22Rv1 (cell line): ENCODE measurements around the gene NCLN.
A peak's percentile ranks its signal among the peaks of the same experiment; 100 is the strongest.
"Not testable (repeated sequence)": the region's sequence is repeated elsewhere in the genome, so short reads cannot be mapped to it uniquely, and the experiment has no call there.

Experiments
- H3K27ac ChIP-seq: fragments of 450-650 bp; 2 replicates; pipeline ENCODE4 v1.5.1; 2017
- ZFX ChIP-seq: fragments of 450-650 bp; IDR thresholded peaks from 2 replicates; pipeline ENCODE4 v1.6.1; 2017; ENCODE audit warnings: antibody characterized with exemption, borderline replicate concordance
- TF ChIP-seq, protein P1 (sequence below): fragments of 450-650 bp; IDR thresholded peaks from 2 replicates; pipeline ENCODE4 v1.5.1; 2017; ENCODE audit warnings: mild to moderate bottlenecking

NCLN gene

DNA sequence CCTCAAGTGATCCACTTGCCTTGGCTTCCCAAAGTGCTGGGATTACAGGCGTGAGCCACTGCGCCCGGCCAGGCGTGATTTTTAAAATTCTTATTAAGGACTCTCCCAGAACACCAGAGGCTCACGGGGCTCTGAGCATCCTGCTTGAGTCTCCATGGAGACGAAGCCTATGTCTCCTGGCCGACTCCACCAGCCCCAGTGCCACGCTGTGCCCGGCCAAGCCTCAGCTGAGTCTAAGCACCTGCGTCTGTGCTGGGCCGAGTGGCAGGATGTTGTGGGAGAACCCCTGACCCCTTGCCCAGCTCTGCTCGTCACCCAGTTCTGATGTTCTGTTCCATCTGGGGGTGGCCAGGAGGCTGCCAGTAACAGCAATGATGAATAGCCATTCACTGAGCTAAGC, 34.8 kb downstream of the NCLN start:
- no peak overlapping the region for H3K27ac ChIP-seq

DNA sequence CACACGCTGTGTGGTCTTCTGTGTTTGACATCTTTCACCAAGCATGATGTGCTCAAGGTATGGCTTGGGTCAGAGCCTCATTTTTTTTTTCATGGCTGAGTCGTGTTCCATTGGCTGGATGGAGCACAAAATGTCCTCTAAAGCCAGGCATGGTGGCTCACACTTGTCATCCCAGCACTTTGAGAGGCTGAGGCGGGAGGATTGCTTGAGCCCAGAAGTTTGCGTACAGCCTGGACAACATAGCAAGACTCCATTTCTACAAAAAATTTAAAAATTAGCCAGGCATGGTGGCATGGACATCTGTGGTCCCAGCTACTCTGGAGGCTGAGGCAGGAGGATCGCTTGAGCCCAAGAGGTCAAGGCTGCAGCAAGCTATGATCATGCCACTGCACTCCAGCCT, 35.8 kb downstream of the NCLN start:
- H3K27ac ChIP-seq, result not testable (repeated sequence)

More for the DNA sequence above, 34.8 kb downstream of the NCLN start:
- TF ChIP-seq ZFX, result no peak
- TF ChIP-seq, protein P1, sequence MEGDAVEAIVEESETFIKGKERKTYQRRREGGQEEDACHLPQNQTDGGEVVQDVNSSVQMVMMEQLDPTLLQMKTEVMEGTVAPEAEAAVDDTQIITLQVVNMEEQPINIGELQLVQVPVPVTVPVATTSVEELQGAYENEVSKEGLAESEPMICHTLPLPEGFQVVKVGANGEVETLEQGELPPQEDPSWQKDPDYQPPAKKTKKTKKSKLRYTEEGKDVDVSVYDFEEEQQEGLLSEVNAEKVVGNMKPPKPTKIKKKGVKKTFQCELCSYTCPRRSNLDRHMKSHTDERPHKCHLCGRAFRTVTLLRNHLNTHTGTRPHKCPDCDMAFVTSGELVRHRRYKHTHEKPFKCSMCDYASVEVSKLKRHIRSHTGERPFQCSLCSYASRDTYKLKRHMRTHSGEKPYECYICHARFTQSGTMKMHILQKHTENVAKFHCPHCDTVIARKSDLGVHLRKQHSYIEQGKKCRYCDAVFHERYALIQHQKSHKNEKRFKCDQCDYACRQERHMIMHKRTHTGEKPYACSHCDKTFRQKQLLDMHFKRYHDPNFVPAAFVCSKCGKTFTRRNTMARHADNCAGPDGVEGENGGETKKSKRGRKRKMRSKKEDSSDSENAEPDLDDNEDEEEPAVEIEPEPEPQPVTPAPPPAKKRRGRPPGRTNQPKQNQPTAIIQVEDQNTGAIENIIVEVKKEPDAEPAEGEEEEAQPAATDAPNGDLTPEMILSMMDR, result no peak

DNA sequence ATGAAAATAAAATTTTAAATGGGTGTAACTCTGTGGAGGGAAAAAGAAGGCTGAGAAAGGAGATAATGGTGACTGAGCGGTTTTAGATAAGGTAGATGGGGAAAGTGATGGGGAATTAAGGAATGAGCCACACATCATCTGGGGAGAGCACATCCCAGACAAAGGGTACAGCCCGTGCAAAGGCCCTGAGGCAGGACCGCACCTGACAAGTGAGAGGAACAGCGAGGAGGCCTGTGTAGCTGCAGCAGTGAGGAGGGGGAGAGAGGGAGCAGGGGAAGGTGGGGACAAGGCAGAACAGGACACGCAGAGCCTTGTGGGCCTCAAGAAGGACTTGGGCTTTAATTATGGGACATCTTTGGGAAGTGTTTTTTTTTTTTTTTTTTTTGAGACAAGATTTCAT, 37.0 kb downstream of the NCLN start:
- TF ChIP-seq, protein P1, result no peak
- no peak for TF ChIP-seq ZFX
- H3K27ac ChIP-seq, result no peak overlapping the region

DNA sequence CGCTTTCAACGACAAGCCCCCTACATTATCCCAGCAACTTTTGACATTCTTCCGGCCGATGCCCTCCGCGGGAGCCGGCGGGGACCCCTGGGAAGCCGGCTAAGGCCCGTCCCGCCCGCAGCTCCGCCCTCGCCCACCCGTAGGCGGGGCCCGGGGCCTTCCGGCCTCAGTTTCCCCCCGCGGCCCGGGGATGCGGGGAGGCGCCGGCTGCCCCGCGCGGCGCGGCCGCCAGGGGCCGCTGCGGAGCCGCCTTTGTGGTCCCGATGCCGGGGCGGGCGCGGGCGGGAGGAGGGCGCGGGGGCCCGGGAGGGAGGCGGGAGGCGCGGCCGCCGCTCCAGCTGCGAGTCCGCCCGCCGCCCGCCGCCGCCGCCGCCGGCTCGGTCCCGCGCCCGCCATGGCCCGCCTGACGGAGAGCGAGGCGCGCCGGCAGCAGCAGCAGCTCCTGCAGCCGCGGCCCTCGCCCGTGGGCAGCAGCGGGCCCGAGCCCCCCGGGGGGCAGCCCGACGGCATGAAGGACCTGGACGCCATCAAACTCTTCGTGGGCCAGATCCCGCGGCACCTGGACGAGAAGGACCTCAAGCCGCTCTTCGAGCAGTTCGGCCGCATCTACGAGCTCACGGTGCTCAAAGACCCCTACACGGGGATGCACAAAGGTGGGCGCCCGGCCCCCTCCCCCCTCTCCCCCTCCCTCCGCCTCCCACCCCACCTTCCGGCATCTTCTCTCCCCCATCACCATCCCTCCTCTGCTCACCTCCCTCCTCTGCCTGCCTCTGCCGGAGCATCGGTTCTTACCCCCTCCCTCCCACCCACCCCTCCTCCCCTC, 38.8 kb downstream of the NCLN start, which contains the start of gene CELF5:
Gene CELF5 (plus strand): TSS at position 316 of the 823 bp plus-strand sequence. CDS start 79 bp downstream, at position 395.
- no peak within 1 kb of the TSS for H3K27ac ChIP-seq
- no peak for TF ChIP-seq ZFX
- TF ChIP-seq, protein P1, result peak; percentile 97

DNA sequence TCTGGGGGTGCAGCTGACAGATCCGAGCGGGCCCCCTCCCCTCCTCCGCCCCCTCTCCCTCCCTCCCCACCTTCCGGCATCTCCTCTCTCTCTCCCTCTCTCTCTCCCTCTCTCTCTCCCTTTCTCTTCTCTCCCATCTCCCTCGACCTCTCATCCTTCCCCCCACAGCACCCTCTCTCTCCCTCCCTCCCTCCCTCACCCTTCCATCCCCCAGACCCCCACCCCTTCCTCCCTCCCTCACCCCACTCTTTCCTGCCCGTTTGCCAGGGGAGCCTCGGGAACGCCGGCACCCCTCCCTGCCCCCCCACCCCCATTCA, 39.4 kb downstream of the NCLN start:
- no peak for TF ChIP-seq ZFX
- TF ChIP-seq, protein P1, result no peak
- H3K27ac ChIP-seq, result no peak overlapping the region

DNA sequence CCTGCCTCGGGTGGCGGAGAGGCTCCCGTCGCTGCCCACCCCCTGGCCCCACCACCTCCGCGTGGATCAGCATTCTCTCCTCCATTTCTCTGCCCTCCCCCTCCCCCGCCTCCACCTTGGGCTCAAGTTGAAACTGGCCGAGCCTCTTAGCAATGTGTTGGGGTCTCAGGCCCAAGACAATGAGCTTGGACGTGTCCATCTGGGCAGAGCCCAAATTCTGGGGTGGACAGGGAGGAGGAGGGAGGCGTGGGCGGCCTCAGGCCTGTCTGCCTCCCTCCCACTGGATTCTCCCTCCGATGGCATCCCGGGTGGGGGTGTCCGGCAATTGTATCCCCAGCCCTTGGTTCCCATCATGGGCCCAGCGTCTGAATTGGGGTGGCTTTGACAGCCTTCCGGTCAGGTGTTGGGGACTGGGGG, 40.0 kb downstream of the NCLN start:
- TF ChIP-seq, protein P1, result no peak
- no peak for TF ChIP-seq ZFX
- no peak overlapping the region for H3K27ac ChIP-seq

DNA sequence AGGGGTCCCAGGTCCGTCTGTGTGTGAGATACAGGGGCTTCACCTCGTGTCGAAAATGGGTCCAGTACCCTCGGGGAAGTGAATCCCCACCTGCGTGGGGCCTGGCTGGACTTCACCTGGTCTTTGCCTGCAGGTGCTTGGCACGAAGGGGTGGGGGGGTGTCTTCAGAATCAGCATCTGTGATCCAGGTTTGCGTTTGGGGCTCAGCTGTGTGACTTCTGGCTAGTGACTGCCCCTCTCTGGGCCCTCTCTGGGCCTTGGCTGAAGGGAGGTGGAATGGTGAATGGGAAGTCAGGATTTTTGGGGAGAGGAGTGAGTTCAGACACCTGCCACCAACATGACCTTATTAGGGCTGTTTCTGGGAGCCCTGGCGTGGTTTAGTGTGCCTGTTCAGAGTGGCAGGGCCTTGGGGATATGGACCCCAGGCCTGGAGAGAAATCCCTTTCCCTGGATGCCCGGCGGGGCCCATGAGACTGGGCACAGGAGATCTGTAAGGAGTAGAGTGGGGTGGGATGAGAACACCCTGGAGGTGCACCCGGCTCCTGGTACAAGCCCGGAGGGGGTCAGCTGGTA, 41.4 kb downstream of the NCLN start:
- H3K27ac ChIP-seq, result no peak overlapping the region
- TF ChIP-seq, protein P1, result no peak
- no peak for TF ChIP-seq ZFX

DNA sequence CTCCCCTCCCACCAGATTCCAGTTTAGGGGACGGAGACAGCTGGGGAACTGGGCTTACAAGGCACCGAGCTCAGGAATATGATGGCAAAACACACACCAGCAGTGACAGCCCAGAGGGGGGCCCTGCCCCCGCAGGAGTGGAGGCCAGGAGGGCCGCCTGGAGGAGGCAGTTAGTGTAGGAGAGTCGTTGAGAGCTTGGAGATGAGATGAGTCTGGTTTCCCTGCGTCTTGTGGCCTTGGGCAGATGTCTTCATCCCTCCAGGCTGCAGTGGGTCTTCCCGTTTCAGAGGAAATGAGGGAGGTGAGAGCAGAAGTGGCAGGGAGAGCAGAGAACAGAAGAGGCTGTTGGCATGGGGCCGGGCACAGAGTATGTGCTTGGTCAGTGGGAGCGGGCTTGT, 43.6 kb downstream of the NCLN start:
- no peak overlapping the region for H3K27ac ChIP-seq
- TF ChIP-seq, protein P1, result no peak
- TF ChIP-seq ZFX, result no peak
